Ovary (tissue), 10 donors: ENCODE results near the gene LSM12. TPM values are rescaled to one million over a fixed set of nuclear protein-coding genes. Genes with fewer than 3 reads are reported as not detected.

Experiments used
- DNase-seq, 5 donors: peaks; one replicate each; pipeline ENCODE4 v3.0.0-alpha.2; 2019 to 2020
- H3K27ac ChIP-seq, 2 donors: fragments of 200-600 bp; one replicate each; pipeline versions ENCODE4 v1.5.1 to v1.8.0; 2019 to 2022
- H3K27me3 ChIP-seq: fragments of 200-600 bp; one replicate; pipeline ENCODE4 v1.8.0; 2022
- H3K36me3 ChIP-seq: fragments of 200-600 bp; sonication (generic); one replicate; pipeline ENCODE4 v1.5.1; 2019
- H3K4me1 ChIP-seq: one replicate; pipeline ENCODE4 v1.8.1; 2013; ENCODE audit warnings: mild to moderate bottlenecking, moderate library complexity; ENCODE audit not compliant: insufficient read depth
- H3K4me3 ChIP-seq: fragments of 200-600 bp; sonication (generic); one replicate; pipeline ENCODE4 v1.5.1; 2017
- H3K9me3 ChIP-seq, 2 donors: fragments of 200-600 bp in 1 of 2; sonication (generic) in 1 of 2; one replicate each; pipeline versions ENCODE4 v1.5.1 to v1.8.1; 2013 to 2019; ENCODE audit warnings: mild to moderate bottlenecking in 1 of 2, moderate library complexity in 1 of 2
- CTCF ChIP-seq, 3 donors: fragments of 450-650 bp in 2 of 3; fragments of 200-600 bp in 1 of 3; IDR thresholded peaks; one replicate each; pipeline versions ENCODE4 v1.5.1 to v1.8.0; 2016 to 2022; ENCODE audit warnings: antibody characterized with exemption in 3 of 3, mild to moderate bottlenecking in 1 of 3
- EP300 ChIP-seq: sonication (generic); formaldehyde crosslinking; IDR thresholded peaks from one replicate; pipeline ENCODE4 v1.6.1; 2017; ENCODE audit warnings: antibody characterized with exemption
- POLR2A ChIP-seq: fragments of 450-650 bp; IDR thresholded peaks from one replicate; pipeline ENCODE4 v1.6.1; 2017; ENCODE audit warnings: antibody characterized with exemption, mild to moderate bottlenecking, moderate library complexity
- WGBS, 3 donors: extraction: QIAGEN DNeasy Blood & Tissue Kit in 1 of 3; methylation state at CpG; one replicate each; pipeline versions ENCODE4 v1.1.5 to v1.1.7; 2013 to 2017; 5-methylcytosine and 5-hydroxymethylcytosine counted together
- intact Hi-C, 4 donors: fragments of 100-400 bp; cut with DNase I; formaldehyde crosslinking; loops; one replicate each; pipeline versions ENCODE4 v1.11.0 to v1.15.1; 2022 to 2023
- long read RNA-seq, 3 donors: library from polyadenylated mRNA in 2 of 3; unstranded in 2 of 3; transcript quantifications; one replicate each; pipeline ENCODE4 v2.0.0 and lab custom pipeline, GENCODE V29; 2021 to 2026
- polyA plus RNA-seq, 2 donors: library from polyadenylated mRNA; stranded (reverse); fragments of 200-250 nt in 1 of 2; fragments of 350-450 nt in 1 of 2; fragmentation: Illumina TruSeq in 1 of 2; extraction: RNeasy Lipid Tissue Mini Kit (QIAGEN cat#74804) in 1 of 2; gene quantifications; one replicate each; pipeline ENCODE4 v1.2.3, GENCODE V29; 2013 to 2014
- total RNA-seq, 7 donors: library from RNA; depleted of rRNA in 2 of 7; stranded (reverse); fragments of >200 nt in 2 of 7; fragmentation: NEBNext Ultra II Directional in 3 of 7; extraction: Animal tissue kit (Norgen Biotek cat#: 25700) in 3 of 7; gene quantifications; one replicate each; pipeline versions ENCODE4 v1.1.0 to v1.2.4, GENCODE V29; 2016 to 2023
- donor health status: DM: no; HTN: no; CAD: no; lungs with moderate emphysema.
- donor health status: DM: no; HTN: no; CAD: no.
- donor health status: Bipolar disorder and iron deficiency.
- donor health status: DM: yes; HTN: yes; CAD: no.
- donor health status: DM: no; HTN: no; CAD: no.
- donor health status: DM: yes; HTN: yes; CAD: no.

The LSM12 gene
- total RNA-seq (10 to 100 TPM; 21.3 to 54.6 (median 37.1) TPM), polyA plus RNA-seq (10 to 100 TPM; 17.1 to 29.2 TPM)
- long read RNA-seq, donor 1, transcript LSM12-201 (5 exons, 2,308 nt): major isoform, 26 of 55 reads
- long read RNA-seq, donor 1, partial matches to known transcripts: 5 of 55 reads
- long read RNA-seq, donor 1, other reads (novel, unspliced or antisense): 23 of 55 reads
- long read RNA-seq, donor 2, transcript LSM12-201 (5 exons, 2,308 nt): major isoform, 39 of 113 reads
- long read RNA-seq, donor 2, partial matches to known transcripts: 73 of 113 reads
- long read RNA-seq, donor 2, other reads (novel, unspliced or antisense): 0 of 113 reads
- long read RNA-seq, donor 3, transcript LSM12-201 (5 exons, 2,308 nt): major isoform, 66 of 82 reads
- long read RNA-seq, donor 3, partial matches to known transcripts: 1 of 82 reads
- long read RNA-seq, donor 3, other reads (novel, unspliced or antisense): 12 of 82 reads

DNA sequence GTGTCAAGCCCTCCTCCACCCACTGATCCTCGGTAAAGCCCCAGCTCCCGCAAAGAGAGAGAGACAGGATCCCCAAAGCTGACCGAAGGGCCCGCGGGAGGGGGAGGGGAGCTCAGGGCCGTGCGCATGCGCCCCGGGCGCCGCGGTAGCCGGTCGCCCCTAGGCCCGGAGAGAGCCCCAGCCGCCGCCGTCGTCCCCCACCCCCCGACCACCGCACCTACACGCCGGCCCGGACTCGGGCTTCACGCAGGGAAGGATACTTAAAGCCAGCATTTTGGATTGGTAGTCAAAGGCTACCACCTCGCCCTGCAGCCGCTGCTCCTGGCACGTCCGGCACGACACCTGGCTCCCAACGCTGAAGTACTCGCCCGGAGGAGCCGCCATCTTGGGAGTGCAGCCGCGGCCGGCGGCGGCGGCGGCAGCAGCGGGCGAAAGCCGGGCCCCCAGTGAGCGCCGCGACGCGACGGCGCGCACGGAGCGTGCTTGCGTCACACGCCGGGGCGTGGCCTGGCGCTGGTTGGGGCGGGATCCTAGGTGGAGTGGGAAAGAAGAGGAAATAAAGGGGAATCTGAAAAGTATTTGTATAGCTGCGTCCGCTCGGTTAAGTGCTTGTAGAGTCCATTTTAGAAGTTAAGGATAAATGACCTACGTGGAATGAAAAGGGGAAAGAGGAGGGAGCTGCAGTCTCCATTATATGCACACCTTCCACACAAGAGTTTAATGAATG is at the start of gene LSM12:
Gene LSM12, minus strand, starts transcription at position 468 of the 727 bp plus-strand sequence. Its CDS starts 84 bp downstream, at position 384.
- peak within 1 kb of the TSS; percentile 88 to 95 for H3K27ac ChIP-seq

GRCh38 chr17:44115585-44116415 is 49.3 kb upstream of the LSM12 start:
- Histone ChIP-seq H3K27ac (peak overlapping the region in 1 of 2 donors; percentile 0), H3K9me3 (no peaks in the 10 kb centered on the region), H3K27me3 (no peaks in the 10 kb centered on the region), H3K4me1 (peaks cover 19% of the 10 kb centered on the region), H3K4me3 (no peak overlapping the region), H3K36me3 (no peaks in the 10 kb centered on the region)
- TF ChIP-seq EP300 (no peak), CTCF (IDR thresholded peaks at IDR 0.05) (peak in 2 of 3 donors; percentile 57 to 74)
- intact Hi-C loops: loop anchor here in 1 of 4 donors (2.0 kb wide), 1 partner anchor 41 kb away; no protein-coding TSS in a partner anchor
- 49 to 59% (median 52%) methylated on average over 11 of the region's 11 CpGs for WGBS, 3 donors
- DNase-seq: peak in 3 of 5 donors; percentile 37 to 67 (median 66)

More for the DNA sequence above, at the start of gene LSM12:
- no peaks in the 10 kb centered on the region for H3K9me3 ChIP-seq
- TF ChIP-seq EP300 (no peak), POLR2A (peak; percentile 74)
- H3K4me3 ChIP-seq: peak within 1 kb of the TSS; percentile 64
- 0 to 1% (median 0%) methylated on average over 51 to 65 of the region's 65 CpGs for WGBS, 3 donors
- DNase-seq: peak; percentile 85 to 95 (median 90)
- H3K27me3 ChIP-seq: no peaks in the 10 kb centered on the region
- intact Hi-C loops: loop anchor here in 3 of 4 donors (5.0 to 10.0 kb wide), 3 partner anchors 46 to 258 kb away; partner anchors contain the start of genes HDAC5 (in 1 of the 3) and SLC25A39 (in 1 of the 3)
- H3K36me3 ChIP-seq: no peaks in the 10 kb centered on the region
- H3K4me1 ChIP-seq: peaks cover 3% of the 10 kb centered on the region

GRCh38 chr17:44113868-44114840 is 47.7 kb upstream of the LSM12 start:
- Histone ChIP-seq H3K36me3 (no peaks in the 10 kb centered on the region), H3K9me3 (no peaks in the 10 kb centered on the region), H3K4me1 (peaks cover 31% of the 10 kb centered on the region), H3K4me3 (no peak overlapping the region), H3K27ac (peak overlapping the region; percentile 40 to 52), H3K27me3 (no peaks in the 10 kb centered on the region)
- intact Hi-C loops: loop anchor here in 2 of 4 donors (2.0 to 5.0 kb wide), 2 partner anchors 39 to 47 kb away; partner anchors contain the start of gene LSM12 (in 1 of the 2)
- TF ChIP-seq EP300 (no peak), POLR2A (no peak), CTCF (IDR thresholded peaks at IDR 0.05) (no peak)
- DNase-seq: no peak
- WGBS, 3 donors: 76 to 84% (median 84%) methylated on average over 9 of the region's 9 CpGs

DNA sequence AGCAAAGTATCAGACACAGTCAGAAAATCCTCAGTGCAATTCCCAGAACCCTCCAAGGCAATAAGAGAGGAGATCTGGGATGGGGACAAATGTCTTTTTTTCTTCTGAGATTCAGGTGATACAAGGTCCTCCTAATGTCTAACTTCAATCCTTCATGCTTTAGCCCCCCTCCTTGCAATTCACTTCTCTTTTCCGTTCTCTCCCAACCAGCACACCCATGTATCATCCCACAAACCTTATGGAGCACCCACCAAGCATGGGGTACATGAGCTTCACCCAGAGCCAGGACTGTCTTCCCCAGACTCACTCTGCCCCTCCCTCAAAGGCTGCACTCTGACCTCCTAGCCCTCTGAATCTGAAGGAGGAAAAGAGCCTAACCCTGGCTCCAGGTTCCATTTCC is 46.9 kb upstream of the LSM12 start:
- no peaks in the 10 kb centered on the region for H3K9me3 ChIP-seq
- peaks cover 36% of the 10 kb centered on the region for H3K4me1 ChIP-seq
- no peaks in the 10 kb centered on the region for H3K27me3 ChIP-seq
- H3K4me3 ChIP-seq: no peak overlapping the region
- no peak for TF ChIP-seq POLR2A
- peak overlapping the region; percentile 40 to 87 for H3K27ac ChIP-seq
- no peaks in the 10 kb centered on the region for H3K36me3 ChIP-seq
- intact Hi-C loops: loop anchor here in 1 of 4 donors (5.0 kb wide), 1 partner anchor 46 kb away; the partner anchor contains the start of gene LSM12
- no peak for DNase-seq
- WGBS, 3 donors: 91% methylated on average over 1 of the region's 1 CpG
